Stimulated activated CD4-positive, alpha-beta T cell treated with anti-CD3 and anti-CD28 coated beads, Interleukin-1b, Interleukin-23, amount 100 ng/mL, for 24 hours (primary cell): ENCODE data around the gene DHRSX.
"Not testable (repeated sequence)": the region's sequence is repeated elsewhere in the genome, so short reads cannot be mapped to it uniquely, and the experiment has no call there.

Experiments
- DNase-seq, 4 experiments: peaks; one replicate each; pipeline ENCODE4 v3.0.0-alpha.2; 2020; ENCODE audit warnings: low read depth in 4 of 4, low spot score in 1 of 4

DHRSX gene

GRCh38 chrX:2398064-2398656, 102.6 kb downstream of the DHRSX start:
- no peak for DNase-seq

- no peak for DNase-seq
Measured at GRCh38 chrX:2397229-2398063, 103.3 kb downstream of the DHRSX start.

- DNase-seq = no peak
Measured at GRCh38 chrX:2395261-2395992, 105.3 kb downstream of the DHRSX start.

DNA sequence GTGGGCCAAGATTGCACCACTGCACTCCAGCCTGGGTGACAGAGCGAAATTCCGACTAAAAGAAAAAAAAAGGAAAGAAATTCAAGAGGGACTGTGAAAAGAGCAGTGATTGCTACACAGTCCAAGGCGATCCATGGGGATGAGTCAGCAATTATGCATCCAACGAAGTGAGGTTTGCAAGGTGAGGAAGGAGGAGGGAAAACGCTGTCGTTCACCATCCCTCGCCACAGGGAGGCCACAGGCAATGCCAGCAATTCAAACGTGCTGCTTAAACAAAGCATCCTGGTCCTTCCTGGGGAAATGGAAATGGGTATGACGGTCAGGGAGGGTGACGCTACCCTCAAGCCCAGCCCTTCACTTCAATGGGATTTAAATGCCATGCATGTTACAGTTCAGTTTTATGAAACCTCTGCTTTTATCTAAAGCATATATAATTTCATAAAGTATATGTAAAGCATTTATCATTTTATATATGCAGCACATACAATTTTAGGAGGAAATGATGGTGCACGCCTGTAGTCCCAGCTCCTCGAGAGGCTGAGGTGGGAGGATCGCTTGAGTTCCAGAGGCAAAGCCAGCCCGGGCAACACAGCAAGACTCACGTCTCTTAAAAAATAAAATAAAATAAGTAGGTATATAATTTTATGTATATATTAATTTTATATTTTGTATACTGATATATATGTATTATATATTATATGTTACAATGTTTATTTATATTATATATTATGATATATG, 108.7 kb downstream of the DHRSX start:
- DNase-seq = no peak

GRCh38 chrX:2390754-2391153, 110.0 kb downstream of the DHRSX start:
- no peak for DNase-seq

- DNase-seq = not testable (repeated sequence)
Measured at GRCh38 chrX:2389731-2390130, 111.0 kb downstream of the DHRSX start.

GRCh38 chrX:2389324-2389723, 111.5 kb downstream of the DHRSX start:
- no peak for DNase-seq

GRCh38 chrX:2388669-2389068, 112.1 kb downstream of the DHRSX start:
- DNase-seq = no peak

DNA sequence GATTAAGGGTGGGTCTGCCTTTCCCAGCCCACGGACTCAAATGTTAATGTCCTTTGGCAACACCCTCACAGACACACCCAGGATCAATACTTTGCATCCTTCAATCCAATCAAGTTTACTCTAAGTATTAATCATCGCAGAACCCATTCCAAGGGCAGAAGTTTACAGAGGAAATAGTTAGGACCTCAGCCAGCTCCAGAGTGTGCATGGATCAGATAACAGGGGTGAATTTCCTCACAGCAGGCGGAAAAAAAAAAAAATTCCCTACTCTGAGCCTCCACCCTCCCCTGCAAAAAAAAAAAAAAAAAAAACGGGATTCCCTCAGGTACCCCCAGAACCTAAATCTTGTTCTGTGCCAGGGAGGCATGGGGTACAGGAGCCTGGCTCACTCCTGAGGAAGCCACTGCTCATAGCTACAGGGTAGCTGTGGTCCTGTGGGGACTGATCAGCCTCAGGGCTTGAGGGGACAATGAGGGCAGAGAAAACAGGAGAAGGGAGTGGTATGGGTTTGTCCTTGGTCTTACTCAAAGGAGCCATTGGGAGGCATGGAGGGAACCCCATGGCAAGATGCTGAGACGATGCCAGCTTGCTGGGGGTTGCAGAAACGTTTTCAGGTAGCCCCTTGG, 113.0 kb downstream of the DHRSX start:
- no peak for DNase-seq

DNA sequence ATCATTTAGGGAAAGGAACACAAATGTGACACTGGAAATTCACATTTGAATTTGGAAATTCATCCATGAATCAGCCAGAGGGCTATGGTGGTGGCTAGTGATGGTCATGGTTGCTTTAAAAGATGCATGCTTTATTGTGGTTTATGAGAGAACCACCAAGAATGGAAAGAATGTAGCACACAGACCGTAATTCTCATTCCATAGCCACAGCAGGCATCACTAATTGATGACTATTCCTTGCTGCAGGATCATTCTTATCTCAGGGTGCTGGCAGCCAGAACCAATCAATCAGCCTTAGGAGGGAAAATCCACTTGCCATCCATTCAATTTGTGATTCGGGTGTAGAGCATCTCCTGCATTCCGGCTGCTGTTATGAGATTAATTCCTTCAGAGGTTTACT, 115.6 kb downstream of the DHRSX start:
- DNase-seq = no peak

DNA sequence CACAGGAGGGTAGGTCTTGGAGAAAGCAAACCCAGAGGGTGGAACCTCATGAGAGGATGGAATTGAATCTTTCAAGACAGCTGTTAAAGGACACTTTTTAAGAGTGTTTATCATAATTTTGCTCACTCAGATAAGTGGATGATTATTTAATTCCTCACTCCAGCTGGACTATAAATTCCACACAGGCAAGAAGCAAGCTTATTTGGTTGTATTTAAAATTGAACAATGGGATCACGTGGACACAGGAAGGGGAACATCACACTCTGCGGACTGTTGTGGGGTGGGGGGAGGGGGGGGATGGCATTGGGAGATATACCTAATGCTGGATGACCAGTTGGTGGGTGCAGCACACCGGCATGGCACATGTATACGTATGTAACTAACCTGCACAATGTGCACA, 116.3 kb downstream of the DHRSX start:
- no peak for DNase-seq

DNA sequence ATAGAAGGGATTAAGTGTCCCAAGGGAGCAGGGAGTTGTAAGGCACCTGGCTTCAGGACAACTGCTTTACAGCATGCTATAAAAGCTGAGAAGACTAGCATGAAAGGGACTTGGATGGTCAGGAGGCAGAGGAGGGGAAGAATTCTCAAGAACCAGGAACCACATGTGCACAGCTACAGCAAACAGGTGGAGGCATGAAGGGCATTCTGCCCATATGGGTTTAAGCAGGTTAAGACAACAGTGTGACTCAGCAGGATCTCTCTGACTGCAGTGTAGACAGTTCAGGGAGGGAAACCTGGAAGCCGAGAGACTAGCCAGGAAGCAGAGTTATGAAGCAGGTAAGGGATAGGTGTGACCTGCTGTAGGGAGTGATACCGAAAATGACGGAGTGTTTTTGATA, 117.0 kb downstream of the DHRSX start:
- no peak for DNase-seq

- no peak for DNase-seq
Measured at GRCh38 chrX:2383144-2383543, 117.6 kb downstream of the DHRSX start.

DNA sequence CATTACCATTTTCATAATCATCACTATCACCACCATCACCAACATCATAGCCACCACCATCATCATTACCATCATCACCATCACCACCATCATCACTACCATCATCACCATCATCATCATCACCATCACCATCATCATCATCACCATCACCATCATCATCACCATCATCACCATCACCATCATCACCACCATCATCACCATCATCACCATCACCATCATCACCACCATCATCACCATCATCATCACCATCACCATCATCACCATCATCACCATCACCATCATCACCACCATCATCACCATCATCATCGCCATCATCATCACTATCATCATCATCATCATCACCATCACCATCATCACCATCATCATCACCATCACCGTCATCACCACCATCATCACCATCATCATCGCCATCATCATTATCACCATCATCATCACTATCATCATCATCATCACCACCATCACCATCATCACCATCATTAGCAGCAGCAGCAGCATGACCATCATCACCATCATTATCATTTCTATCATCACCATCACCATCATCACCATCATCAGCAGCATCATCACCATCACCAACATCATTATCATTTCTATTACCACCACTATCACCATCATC, 118.2 kb downstream of the DHRSX start:
- DNase-seq = not testable (repeated sequence)

DNA sequence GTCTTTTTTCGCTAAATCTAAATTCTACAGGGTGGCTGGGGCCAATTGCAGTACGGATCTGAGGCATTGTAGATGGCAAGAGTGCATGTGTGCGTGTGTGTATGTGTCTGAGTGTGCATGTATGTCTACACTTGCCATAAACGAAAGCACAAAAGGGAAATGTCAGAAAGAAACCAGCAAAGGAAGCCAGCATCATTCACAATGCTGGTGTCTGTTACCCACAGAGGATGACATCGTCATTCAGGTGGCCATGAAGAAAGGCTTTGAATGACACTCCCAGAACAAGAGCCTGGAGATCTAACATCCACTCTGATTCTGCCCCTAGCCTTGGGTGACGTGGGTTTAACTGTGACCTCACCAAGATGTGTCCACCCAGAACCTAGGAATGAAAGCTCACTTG, 124.6 kb downstream of the DHRSX start:
- DNase-seq = no peak

DNA sequence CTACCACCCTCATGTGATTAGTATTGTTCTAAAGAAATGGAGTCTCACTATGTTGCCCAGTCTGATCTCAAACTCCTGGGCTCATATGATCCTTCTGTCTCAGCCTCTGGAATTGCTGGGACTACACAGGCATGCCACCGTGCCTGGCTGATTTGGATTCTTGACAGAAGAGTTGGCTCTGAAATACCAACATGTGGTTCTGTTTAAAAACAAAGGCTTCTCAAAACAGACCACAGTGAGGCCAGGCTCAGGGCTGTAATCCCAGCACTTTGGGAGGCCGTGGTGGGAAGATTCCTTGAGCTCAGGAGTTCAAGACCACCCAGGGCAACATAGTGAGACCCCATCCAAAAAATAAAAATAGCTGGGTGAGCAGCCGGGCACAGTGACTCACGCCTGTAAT, 126.7 kb downstream of the DHRSX start:
- no peak for DNase-seq

DNA sequence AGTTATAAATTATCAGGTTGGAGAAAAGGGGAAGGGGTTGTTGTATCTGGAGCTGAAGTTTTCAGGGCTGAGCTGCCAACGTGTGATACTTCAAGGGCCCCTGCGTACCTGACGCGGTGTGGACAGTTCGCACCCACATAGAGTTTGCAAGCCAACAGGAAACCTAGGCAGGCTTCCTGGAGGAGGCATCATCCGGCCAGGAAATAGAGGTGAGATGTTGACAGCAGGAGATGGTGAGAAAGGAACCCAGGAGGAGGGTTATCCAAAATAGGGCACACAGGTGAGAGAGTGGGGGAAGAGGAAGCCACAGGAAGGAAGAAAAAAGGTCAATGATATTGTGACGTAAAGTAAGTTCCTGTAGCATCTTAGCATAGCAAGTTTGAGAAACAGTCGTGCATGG, 127.2 kb downstream of the DHRSX start:
- DNase-seq = no peak

- DNase-seq = no peak
Measured at GRCh38 chrX:2371026-2371711, 129.6 kb downstream of the DHRSX start.

- DNase-seq = no peak
Measured at GRCh38 chrX:2370456-2370855, 130.3 kb downstream of the DHRSX start.

DNA sequence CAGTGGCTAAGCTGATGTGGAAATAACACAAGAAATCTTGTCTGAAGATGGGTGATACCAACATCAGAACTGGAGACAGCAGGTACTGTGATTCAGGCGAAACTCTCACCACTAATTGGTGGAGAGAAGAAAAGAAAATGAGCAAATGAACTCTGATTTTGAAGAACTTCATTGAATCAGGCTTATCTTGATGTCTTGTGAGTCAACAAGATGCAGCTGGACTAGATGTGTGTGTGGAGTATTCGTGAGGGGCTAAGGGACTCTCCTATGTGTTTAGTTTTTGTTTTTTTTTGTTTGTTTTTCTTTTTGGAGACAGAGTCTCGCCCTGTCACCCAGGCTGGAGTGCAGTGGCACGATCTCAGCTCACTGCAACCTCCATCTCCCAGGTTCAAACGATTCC, 131.6 kb downstream of the DHRSX start:
- no peak for DNase-seq
